Keratinocyte (primary cell): ENCODE data around the gene NKD1.
A peak's percentile ranks its signal among the peaks of the same experiment; 100 is the strongest.

Experiments used
- CTCF ChIP-seq, 3 experiments: IDR thresholded peaks in 1 of 3; conservative IDR thresholded peaks in 1 of 3; optimal IDR thresholded peaks in 1 of 3; 2 replicates in 2 of 3; 3 replicates in 1 of 3; pipeline versions ENCODE3 to v1.5.1; 2011; ENCODE audit warnings: low read length in 3 of 3, mild to moderate bottlenecking in 3 of 3, moderate library complexity in 2 of 3, control low read depth in 1 of 3, inconsistent platforms in 1 of 3; ENCODE audit not compliant: insufficient read depth in 2 of 3; ENCODE audit errors: extremely low read depth in 1 of 3
- EZH2 ChIP-seq: IDR thresholded peaks from one replicate; pipeline ENCODE4 v1.6.1; 2012; ENCODE audit warnings: inconsistent platforms, mild to moderate bottlenecking, low read length, moderate library complexity

- peak; percentile 76 to 92 (median 87) for TF ChIP-seq CTCF (optimal IDR thresholded peaks at IDR 0.05 in 1 of 3, IDR thresholded peaks at IDR 0.05 in 1 of 3, conservative IDR thresholded peaks at IDR 0.05 in 1 of 3; ENCODE audit: extremely low read depth in 1 of 3, insufficient read depth in 2 of 3, low read length in 3 of 3)
- no peak for TF ChIP-seq EZH2
Measured at GRCh38 chr16:50509521-50510341, 38.5 kb upstream of the NKD1 start.
